A549 (cell line): Measurements from ENCODE around the gene C17orf107. TPM values are rescaled to one million over a fixed set of nuclear protein-coding genes. Genes with fewer than 3 reads are reported as not detected.

Experiments
- ATAC-seq, 2 experiments: fragments of 200-7000 bp in 1 of 2; fragments of >200 bp in 1 of 2; cut with Nextera tagmentation in 1 of 2; cut with Tn5 transposase in 1 of 2; 3 replicates each; pipeline versions ENCODE4 v1.8.0 to v1.9.1; 2018 to 2020; ENCODE audit warnings: mild to moderate bottlenecking in 1 of 2, moderate library complexity in 1 of 2
- CTCF ChIA-PET: fragments of 300-600 bp; sonication (Branson Sonifier 250); formaldehyde crosslinking; extraction: SDS; loops from one replicate; lab custom pipeline; 2021; ENCODE audit warnings: antibody characterized with exemption, inconsistent platforms; lab: Yijun Ruan, JAX
- POLR2A ChIA-PET: fragments of 350-600 bp; formaldehyde crosslinking; extraction: SDS; loops from one replicate; lab custom pipeline; 2021; ENCODE audit warnings: antibody characterized with exemption, inconsistent platforms; lab: Yijun Ruan, JAX
- DNase-seq, 2 experiments: peaks; one replicate each; pipeline versions ENCODE4 v3.0.0 to v3.0.0-alpha.2; 2011 to 2016; ENCODE audit warnings: low read depth in 1 of 2, low spot score in 1 of 2
- FAIRE-seq: peaks from 2 replicates; lab custom pipeline; 2011; peaks lifted over from hg19 to GRCh38; lab: Jason Lieb, UNC
- H3K27ac ChIP-seq, 2 experiments: fragments of >200 bp; sonication (Bioruptor Twin); formaldehyde crosslinking; 3 replicates each; pipeline ENCODE4 v1.5.1; 2016 to 2017
- H3K4me1 ChIP-seq: fragments of >200 bp; sonication (Bioruptor Twin); formaldehyde crosslinking; 3 replicates; pipeline ENCODE4 v1.6.1; 2016
- H3K4me2 ChIP-seq: fragments of >200 bp; sonication (Bioruptor Twin); formaldehyde crosslinking; 3 replicates; pipeline ENCODE4 v1.6.1; 2016
- H3K4me3 ChIP-seq: fragments of >200 bp; sonication (Bioruptor Twin); formaldehyde crosslinking; 3 replicates; pipeline ENCODE4 v1.5.1; 2016
- H3K9me3 ChIP-seq: fragments of >200 bp; sonication (Bioruptor Twin); formaldehyde crosslinking; 3 replicates; pipeline ENCODE4 v1.6.1; 2016
- BHLHE40 ChIP-seq: IDR thresholded peaks from 2 replicates; pipeline ENCODE4 v1.6.1; 2012; ENCODE audit warnings: low read depth, low read length, inconsistent platforms
- CBX2 ChIP-seq: fragments of 200-600 bp; sonication (generic); IDR thresholded peaks from 2 replicates; pipeline ENCODE4 v1.6.1; 2016; ENCODE audit warnings: low read depth, mild to moderate bottlenecking, borderline replicate concordance
- CEBPB ChIP-seq, 2 experiments: fragments of >200 bp in 1 of 2; sonication (Bioruptor Twin) in 1 of 2; formaldehyde crosslinking in 1 of 2; IDR thresholded peaks; 2 replicates each; pipeline ENCODE4 v1.6.1; 2012 to 2016
- CHD2 ChIP-seq: fragments of 150-350 bp; IDR thresholded peaks from 2 replicates; pipeline ENCODE4 v1.6.1; 2014; ENCODE audit warnings: low read length; ENCODE audit not compliant: partially characterized antibody
- EHF ChIP-seq: fragments of 250-450 bp; sonication (Bioruptor Pico); IDR thresholded peaks from 2 replicates; pipeline ENCODE4 v1.5.0; 2020; ENCODE audit warnings: mild to moderate bottlenecking
- ESRRA ChIP-seq: fragments of 150-350 bp; IDR thresholded peaks from 2 replicates; pipeline ENCODE4 v1.6.1; 2014; ENCODE audit warnings: mild to moderate bottlenecking, low read length, borderline replicate concordance
- HDAC2 ChIP-seq: fragments of 200-600 bp; sonication (generic); IDR thresholded peaks from 2 replicates; pipeline ENCODE4 v1.6.1; 2016
- HEYL ChIP-seq: fragments of 250-450 bp; sonication (Bioruptor Pico); IDR thresholded peaks from 2 replicates; pipeline ENCODE4 v1.8.0; 2021; ENCODE audit warnings: mild to moderate bottlenecking, moderate library complexity
- HOXB13 ChIP-seq: fragments of 250-450 bp; sonication (Bioruptor Pico); IDR thresholded peaks from 2 replicates; pipeline ENCODE4 v1.5.0; 2020; ENCODE audit warnings: low read depth, mild to moderate bottlenecking, moderate library complexity
- HOXB5 ChIP-seq: fragments of 250-450 bp; sonication (Bioruptor Pico); IDR thresholded peaks from 2 replicates; pipeline ENCODE4 v1.5.0; 2020; ENCODE audit warnings: mild to moderate bottlenecking, moderate library complexity
- JUN ChIP-seq, 2 experiments: fragments of >200 bp; sonication (Bioruptor Twin); formaldehyde crosslinking; IDR thresholded peaks; 2 replicates in 1 of 2; 3 replicates in 1 of 2; pipeline ENCODE4 v1.6.1; 2016 to 2017
- KDM1A ChIP-seq: fragments of 200-600 bp; sonication (generic); IDR thresholded peaks from 2 replicates; pipeline ENCODE4 v1.6.1; 2016; ENCODE audit warnings: low read depth, mild to moderate bottlenecking
- MAFK ChIP-seq: fragments of 450-650 bp; IDR thresholded peaks from 2 replicates; pipeline ENCODE4 v1.6.1; 2014; ENCODE audit not compliant: partially characterized antibody
- MYC ChIP-seq: IDR thresholded peaks from 2 replicates; pipeline ENCODE4 v1.6.1; 2012; ENCODE audit warnings: mild to moderate bottlenecking, inconsistent platforms, low read length, improper control_type of control experiment, borderline replicate concordance
- POLR2A ChIP-seq: IDR thresholded peaks from 2 replicates; pipeline ENCODE4 v1.6.1; 2012; ENCODE audit warnings: mild to moderate bottlenecking, low read length
- RARB ChIP-seq: fragments of 250-450 bp; sonication (Bioruptor Pico); IDR thresholded peaks from 2 replicates; pipeline ENCODE4 v1.8.0; 2021; ENCODE audit warnings: mild to moderate bottlenecking, moderate library complexity
- RFX5 ChIP-seq: fragments of 450-650 bp; IDR thresholded peaks from 2 replicates; pipeline ENCODE4 v1.7.1; 2014; ENCODE audit warnings: antibody characterized with exemption, mild to moderate bottlenecking, moderate library complexity
- SMC3 ChIP-seq: fragments of >200 bp; sonication (Bioruptor Twin); formaldehyde crosslinking; IDR thresholded peaks from 3 replicates; pipeline ENCODE4 v1.6.1; 2018; ENCODE audit warnings: inconsistent platforms
- ZC3H11A ChIP-seq: fragments of 450-650 bp; IDR thresholded peaks from 2 replicates; pipeline ENCODE4 v1.6.1; 2014; ENCODE audit warnings: antibody characterized with exemption, mild to moderate bottlenecking
- WGBS: methylation state at CpG from one replicate; pipeline ENCODE4 v1.1.6; 2017; ENCODE audit errors: missing lambda C conversion rate; 5-methylcytosine and 5-hydroxymethylcytosine counted together
- polyA plus RNA-seq, 4 experiments: library from polyadenylated mRNA; depleted of rRNA in 3 of 4; stranded (reverse); fragments of >200 nt; fragmentation: RNase III in 1 of 4; extraction: RNeasy Plus Mini Kit Qiagen cat#74134 plus additional on column Dnase treatment in 1 of 4; gene quantifications; 2 replicates in 3 of 4; 3 replicates in 1 of 4; pipeline ENCODE4 v1.2.3, GENCODE V29; 2011 to 2017
- TF ChIP-seq, protein P1 (sequence below): fragments of >200 bp; sonication (Bioruptor Twin); formaldehyde crosslinking; IDR thresholded peaks from 3 replicates; pipeline ENCODE4 v1.5.1; 2016
- TF ChIP-seq, protein P2 (sequence below): fragments of 150-350 bp; IDR thresholded peaks from 2 replicates; pipeline ENCODE4 v1.6.1; 2014; ENCODE audit warnings: low read depth, mild to moderate bottlenecking, low read length
- TF ChIP-seq, protein P3 (sequence below): fragments of 200-600 bp; sonication (generic); IDR thresholded peaks from 2 replicates; pipeline ENCODE4 v1.6.1; 2016; ENCODE audit warnings: antibody characterized with exemption, mild to moderate bottlenecking, moderate library complexity
- TF ChIP-seq, protein P4 (sequence below): fragments of 250-450 bp; sonication (Bioruptor Pico); IDR thresholded peaks from 2 replicates; pipeline ENCODE4 v1.5.0; 2020; ENCODE audit warnings: low read depth, mild to moderate bottlenecking, moderate library complexity
- TF ChIP-seq, protein P5 (sequence below): IDR thresholded peaks from 2 replicates; pipeline ENCODE4 v1.6.1; 2012
- TF ChIP-seq, protein P6 (sequence below): fragments of >200 bp; sonication (Bioruptor Twin); formaldehyde crosslinking; IDR thresholded peaks from 2 replicates; pipeline ENCODE4 v1.6.1; 2016
- TF ChIP-seq, protein P7 (sequence below): fragments of >200 bp; sonication (Bioruptor Twin); formaldehyde crosslinking; IDR thresholded peaks from 3 replicates; pipeline ENCODE4 v1.6.1; 2016

The C17orf107 gene
- polyA plus RNA-seq, 2 of the 4 experiments (the other 2 are of a cell fraction) = 0.13 to 0.30 TPM

DNA sequence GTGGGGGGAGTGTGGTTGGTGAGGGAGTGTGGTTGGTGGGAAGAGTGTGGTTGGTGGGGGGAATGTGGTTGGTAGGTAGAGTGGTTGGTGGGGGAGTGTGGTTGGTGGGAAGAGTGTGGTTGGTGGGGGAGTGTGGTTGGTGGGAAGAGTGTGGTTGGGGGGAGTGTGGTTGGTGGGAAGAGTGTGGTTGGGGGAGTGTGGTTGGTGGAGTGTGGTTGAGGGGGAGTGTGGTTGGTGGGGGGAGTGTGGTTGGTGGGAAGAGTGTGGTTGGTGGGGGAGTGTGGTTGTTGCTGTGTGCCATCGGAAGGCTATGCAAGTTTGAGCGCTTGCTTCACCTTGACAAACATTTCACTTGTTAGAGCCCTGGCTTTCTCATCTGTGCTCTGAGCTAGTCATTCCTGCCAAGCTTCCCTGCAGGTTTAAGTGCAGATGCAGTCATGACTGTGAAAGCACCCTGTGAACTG is 46.1 kb upstream of the C17orf107 start:
- ChIA-PET POLR2A (no interaction called here), CTCF (interaction anchor here (1.4 kb wide), 1 partner anchor 28 kb away, joined by 3 read pairs; no protein-coding TSS in a partner anchor)
- WGBS = 78% methylated on average over 2 of the region's 2 CpGs
- Histone ChIP-seq H3K9me3 (no peaks in the 10 kb centered on the region), H3K27ac (peak overlapping the region in 1 of 2 experiments; percentile 83; a peak in 1 of 6 replicates), H3K4me2 (no peak overlapping the region), H3K4me1 (peaks cover 65% of the 10 kb centered on the region), H3K4me3 (no peak overlapping the region)
- ATAC-seq (no peak), FAIRE-seq (no peak), DNase-seq (no peak)
- no peak for TF ChIP-seq HDAC2
- TF ChIP-seq, protein P1, sequence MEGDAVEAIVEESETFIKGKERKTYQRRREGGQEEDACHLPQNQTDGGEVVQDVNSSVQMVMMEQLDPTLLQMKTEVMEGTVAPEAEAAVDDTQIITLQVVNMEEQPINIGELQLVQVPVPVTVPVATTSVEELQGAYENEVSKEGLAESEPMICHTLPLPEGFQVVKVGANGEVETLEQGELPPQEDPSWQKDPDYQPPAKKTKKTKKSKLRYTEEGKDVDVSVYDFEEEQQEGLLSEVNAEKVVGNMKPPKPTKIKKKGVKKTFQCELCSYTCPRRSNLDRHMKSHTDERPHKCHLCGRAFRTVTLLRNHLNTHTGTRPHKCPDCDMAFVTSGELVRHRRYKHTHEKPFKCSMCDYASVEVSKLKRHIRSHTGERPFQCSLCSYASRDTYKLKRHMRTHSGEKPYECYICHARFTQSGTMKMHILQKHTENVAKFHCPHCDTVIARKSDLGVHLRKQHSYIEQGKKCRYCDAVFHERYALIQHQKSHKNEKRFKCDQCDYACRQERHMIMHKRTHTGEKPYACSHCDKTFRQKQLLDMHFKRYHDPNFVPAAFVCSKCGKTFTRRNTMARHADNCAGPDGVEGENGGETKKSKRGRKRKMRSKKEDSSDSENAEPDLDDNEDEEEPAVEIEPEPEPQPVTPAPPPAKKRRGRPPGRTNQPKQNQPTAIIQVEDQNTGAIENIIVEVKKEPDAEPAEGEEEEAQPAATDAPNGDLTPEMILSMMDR = no peak
- TF ChIP-seq, protein P2, sequence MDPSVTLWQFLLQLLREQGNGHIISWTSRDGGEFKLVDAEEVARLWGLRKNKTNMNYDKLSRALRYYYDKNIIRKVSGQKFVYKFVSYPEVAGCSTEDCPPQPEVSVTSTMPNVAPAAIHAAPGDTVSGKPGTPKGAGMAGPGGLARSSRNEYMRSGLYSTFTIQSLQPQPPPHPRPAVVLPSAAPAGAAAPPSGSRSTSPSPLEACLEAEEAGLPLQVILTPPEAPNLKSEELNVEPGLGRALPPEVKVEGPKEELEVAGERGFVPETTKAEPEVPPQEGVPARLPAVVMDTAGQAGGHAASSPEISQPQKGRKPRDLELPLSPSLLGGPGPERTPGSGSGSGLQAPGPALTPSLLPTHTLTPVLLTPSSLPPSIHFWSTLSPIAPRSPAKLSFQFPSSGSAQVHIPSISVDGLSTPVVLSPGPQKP = no peak
- TF ChIP-seq POLR2A = no peak
- no peak for TF ChIP-seq BHLHE40
- TF ChIP-seq HOXB5 = no peak
- no peak for TF ChIP-seq HEYL (CRISPR knock-in tag)
- TF ChIP-seq RARB (CRISPR knock-in tag) = no peak
- TF ChIP-seq KDM1A = no peak
- TF ChIP-seq RFX5 = no peak
- no peak for TF ChIP-seq MYC
- TF ChIP-seq, protein P3, sequence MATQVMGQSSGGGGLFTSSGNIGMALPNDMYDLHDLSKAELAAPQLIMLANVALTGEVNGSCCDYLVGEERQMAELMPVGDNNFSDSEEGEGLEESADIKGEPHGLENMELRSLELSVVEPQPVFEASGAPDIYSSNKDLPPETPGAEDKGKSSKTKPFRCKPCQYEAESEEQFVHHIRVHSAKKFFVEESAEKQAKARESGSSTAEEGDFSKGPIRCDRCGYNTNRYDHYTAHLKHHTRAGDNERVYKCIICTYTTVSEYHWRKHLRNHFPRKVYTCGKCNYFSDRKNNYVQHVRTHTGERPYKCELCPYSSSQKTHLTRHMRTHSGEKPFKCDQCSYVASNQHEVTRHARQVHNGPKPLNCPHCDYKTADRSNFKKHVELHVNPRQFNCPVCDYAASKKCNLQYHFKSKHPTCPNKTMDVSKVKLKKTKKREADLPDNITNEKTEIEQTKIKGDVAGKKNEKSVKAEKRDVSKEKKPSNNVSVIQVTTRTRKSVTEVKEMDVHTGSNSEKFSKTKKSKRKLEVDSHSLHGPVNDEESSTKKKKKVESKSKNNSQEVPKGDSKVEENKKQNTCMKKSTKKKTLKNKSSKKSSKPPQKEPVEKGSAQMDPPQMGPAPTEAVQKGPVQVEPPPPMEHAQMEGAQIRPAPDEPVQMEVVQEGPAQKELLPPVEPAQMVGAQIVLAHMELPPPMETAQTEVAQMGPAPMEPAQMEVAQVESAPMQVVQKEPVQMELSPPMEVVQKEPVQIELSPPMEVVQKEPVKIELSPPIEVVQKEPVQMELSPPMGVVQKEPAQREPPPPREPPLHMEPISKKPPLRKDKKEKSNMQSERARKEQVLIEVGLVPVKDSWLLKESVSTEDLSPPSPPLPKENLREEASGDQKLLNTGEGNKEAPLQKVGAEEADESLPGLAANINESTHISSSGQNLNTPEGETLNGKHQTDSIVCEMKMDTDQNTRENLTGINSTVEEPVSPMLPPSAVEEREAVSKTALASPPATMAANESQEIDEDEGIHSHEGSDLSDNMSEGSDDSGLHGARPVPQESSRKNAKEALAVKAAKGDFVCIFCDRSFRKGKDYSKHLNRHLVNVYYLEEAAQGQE = no peak
- TF ChIP-seq HOXB13 (CRISPR knock-in tag) = no peak
- no peak for TF ChIP-seq MAFK
- TF ChIP-seq, protein P4, sequence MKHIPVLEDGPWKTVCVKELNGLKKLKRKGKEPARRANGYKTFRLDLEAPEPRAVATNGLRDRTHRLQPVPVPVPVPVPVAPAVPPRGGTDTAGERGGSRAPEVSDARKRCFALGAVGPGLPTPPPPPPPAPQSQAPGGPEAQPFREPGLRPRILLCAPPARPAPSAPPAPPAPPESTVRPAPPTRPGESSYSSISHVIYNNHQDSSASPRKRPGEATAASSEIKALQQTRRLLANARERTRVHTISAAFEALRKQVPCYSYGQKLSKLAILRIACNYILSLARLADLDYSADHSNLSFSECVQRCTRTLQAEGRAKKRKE (CRISPR knock-in tag) = no peak
- no peak for TF ChIP-seq CEBPB (IDR thresholded peaks at IDR 0.05)
- TF ChIP-seq ZC3H11A = no peak
- TF ChIP-seq, protein P5, sequence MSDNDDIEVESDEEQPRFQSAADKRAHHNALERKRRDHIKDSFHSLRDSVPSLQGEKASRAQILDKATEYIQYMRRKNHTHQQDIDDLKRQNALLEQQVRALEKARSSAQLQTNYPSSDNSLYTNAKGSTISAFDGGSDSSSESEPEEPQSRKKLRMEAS = no peak

DNA sequence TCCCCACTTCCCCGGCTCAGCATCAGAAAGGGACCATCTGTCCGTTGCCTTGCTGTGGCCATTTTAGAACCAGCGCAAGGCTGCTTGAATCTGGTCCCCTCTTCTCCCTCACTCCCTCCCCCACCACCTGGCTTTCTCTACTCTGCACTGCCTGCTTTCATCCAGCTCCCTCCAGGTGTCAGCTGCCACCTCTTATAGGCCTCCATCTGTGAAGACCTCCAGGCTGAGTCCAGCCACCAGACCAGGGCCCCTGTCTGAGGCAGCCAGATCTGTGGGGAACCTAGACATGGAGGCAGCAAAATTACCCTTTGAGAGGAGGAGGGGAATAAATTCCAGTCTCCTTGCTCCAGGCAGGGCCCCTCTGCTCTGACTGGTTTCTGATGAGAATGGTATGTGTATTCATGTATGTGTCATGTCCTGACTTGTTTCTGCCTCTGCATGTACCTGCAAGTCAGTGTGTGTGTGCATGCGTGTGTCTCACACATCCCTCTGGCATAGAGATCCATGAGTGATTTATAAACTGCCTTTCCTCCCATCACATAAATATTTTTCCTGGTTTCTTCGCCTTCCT is 45.1 kb upstream of the C17orf107 start:
- FAIRE-seq (no peak), DNase-seq (peak in 1 of 2 experiments; percentile 31), ATAC-seq (no peak)
- peaks cover 65% of the 10 kb centered on the region for H3K4me1 ChIP-seq
- ChIA-PET CTCF (interaction anchor here (0.8 to 2.3 kb wide), 3 partner anchors 20 to 42 kb away, joined by 3 to 9 read pairs (median 3); partner anchors contain the start of gene MINK1), POLR2A (no interaction called here)
- no peaks in the 10 kb centered on the region for H3K9me3 ChIP-seq
- WGBS = 93% methylated on average over 5 of the region's 5 CpGs
- H3K27ac ChIP-seq = peak overlapping the region in 1 of 2 experiments; percentile 56; a peak in 3 of 6 replicates
- no peak overlapping the region for H3K4me2 ChIP-seq
- H3K4me3 ChIP-seq = no peak overlapping the region
- TF ChIP-seq SMC3 = no peak
- TF ChIP-seq EHF = no peak
- no peak for TF ChIP-seq BHLHE40
- TF ChIP-seq, protein P2 = no peak
- no peak for TF ChIP-seq CHD2
- no peak for TF ChIP-seq POLR2A
- TF ChIP-seq ESRRA = no peak
- TF ChIP-seq, protein P6, sequence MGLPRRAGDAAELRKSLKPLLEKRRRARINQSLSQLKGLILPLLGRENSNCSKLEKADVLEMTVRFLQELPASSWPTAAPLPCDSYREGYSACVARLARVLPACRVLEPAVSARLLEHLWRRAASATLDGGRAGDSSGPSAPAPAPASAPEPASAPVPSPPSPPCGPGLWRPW = no peak
- no peak for TF ChIP-seq HOXB13 (CRISPR knock-in tag)
- TF ChIP-seq, protein P7, sequence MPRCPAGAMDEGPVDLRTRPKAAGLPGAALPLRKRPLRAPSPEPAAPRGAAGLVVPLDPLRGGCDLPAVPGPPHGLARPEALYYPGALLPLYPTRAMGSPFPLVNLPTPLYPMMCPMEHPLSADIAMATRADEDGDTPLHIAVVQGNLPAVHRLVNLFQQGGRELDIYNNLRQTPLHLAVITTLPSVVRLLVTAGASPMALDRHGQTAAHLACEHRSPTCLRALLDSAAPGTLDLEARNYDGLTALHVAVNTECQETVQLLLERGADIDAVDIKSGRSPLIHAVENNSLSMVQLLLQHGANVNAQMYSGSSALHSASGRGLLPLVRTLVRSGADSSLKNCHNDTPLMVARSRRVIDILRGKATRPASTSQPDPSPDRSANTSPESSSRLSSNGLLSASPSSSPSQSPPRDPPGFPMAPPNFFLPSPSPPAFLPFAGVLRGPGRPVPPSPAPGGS = no peak
- TF ChIP-seq HEYL (CRISPR knock-in tag) = no peak
- TF ChIP-seq CBX2 = no peak
- TF ChIP-seq JUN (IDR thresholded peaks at IDR 0.05) = no peak
